IPS-20b (cell line): Measurements from ENCODE around the gene RAB4B.

Source experiments
- H3K27ac ChIP-seq: one replicate; pipeline ENCODE4 v1.5.1; 2013; ENCODE audit warnings: low read length
- H3K27me3 ChIP-seq: 2 replicates; pipeline ENCODE4 v1.6.1; 2013; ENCODE audit warnings: mild to moderate bottlenecking, low read length, inconsistent platforms; ENCODE audit not compliant: insufficient read depth
- H3K36me3 ChIP-seq: 2 replicates; pipeline ENCODE4 v1.6.1; 2013; ENCODE audit warnings: low read depth, mild to moderate bottlenecking, inconsistent platforms, low read length, moderate library complexity; ENCODE audit not compliant: insufficient read depth
- H3K4me1 ChIP-seq: 2 replicates; pipeline ENCODE4 v1.6.1; 2013; ENCODE audit warnings: mild to moderate bottlenecking, control low read depth, inconsistent platforms, low read length, moderate library complexity; ENCODE audit not compliant: insufficient read depth
- H3K4me3 ChIP-seq: 2 replicates; pipeline ENCODE4 v1.5.1; 2013; ENCODE audit warnings: mild to moderate bottlenecking, low read length, inconsistent platforms
- H3K9ac ChIP-seq: 2 replicates; pipeline ENCODE4 v1.6.1; 2013; ENCODE audit warnings: low read depth, mild to moderate bottlenecking, inconsistent platforms, low read length, moderate library complexity
- H3K9me3 ChIP-seq: 2 replicates; pipeline ENCODE4 v1.6.1; 2013; ENCODE audit warnings: mild to moderate bottlenecking, low read depth, low read length, inconsistent platforms; ENCODE audit not compliant: insufficient read depth

Gene RAB4B

GRCh38 chr19:40785526-40785925, 7.5 kb downstream of the RAB4B start:
- H3K4me3 ChIP-seq, result no peak overlapping the region
- no peaks in the 10 kb centered on the region for H3K36me3 ChIP-seq
- H3K9me3 ChIP-seq, result no peaks in the 10 kb centered on the region
- H3K27ac ChIP-seq, result no peak overlapping the region
- no peaks in the 10 kb centered on the region for H3K27me3 ChIP-seq
- H3K9ac ChIP-seq, result no peak overlapping the region
- H3K4me1 ChIP-seq, result no peaks in the 10 kb centered on the region

GRCh38 chr19:40786060-40787037, 8.3 kb downstream of the RAB4B start:
- no peak overlapping the region for H3K4me3 ChIP-seq
- H3K27me3 ChIP-seq, result no peaks in the 10 kb centered on the region
- no peaks in the 10 kb centered on the region for H3K36me3 ChIP-seq
- no peaks in the 10 kb centered on the region for H3K9me3 ChIP-seq
- H3K27ac ChIP-seq, result no peak overlapping the region
- no peaks in the 10 kb centered on the region for H3K4me1 ChIP-seq
- no peak overlapping the region for H3K9ac ChIP-seq

GRCh38 chr19:40791349-40791748, 13.3 kb downstream of the RAB4B start:
- H3K9me3 ChIP-seq, result no peaks in the 10 kb centered on the region
- H3K4me1 ChIP-seq, result no peaks in the 10 kb centered on the region
- no peaks in the 10 kb centered on the region for H3K27me3 ChIP-seq
- H3K4me3 ChIP-seq, result no peak overlapping the region
- H3K9ac ChIP-seq, result no peak overlapping the region
- H3K27ac ChIP-seq, result no peak overlapping the region
- H3K36me3 ChIP-seq, result no peaks in the 10 kb centered on the region

- H3K9ac ChIP-seq, result no peak overlapping the region; the same call in 1 of the 2 replicates
- no peaks in the 10 kb centered on the region for H3K36me3 ChIP-seq
- H3K4me3 ChIP-seq, result no peak overlapping the region
- H3K9me3 ChIP-seq, result no peaks in the 10 kb centered on the region
- no peak overlapping the region for H3K27ac ChIP-seq
- H3K4me1 ChIP-seq, result no peaks in the 10 kb centered on the region
- no peaks in the 10 kb centered on the region for H3K27me3 ChIP-seq
These were observed 13.9 kb downstream of the RAB4B start for GRCh38 chr19:40791996-40792395.

- peak overlapping the region; percentile 83; the same call in 1 of the 2 replicates for H3K9ac ChIP-seq
These were observed 19.3 kb downstream of the RAB4B start for GRCh38 chr19:40797166-40797962.

GRCh38 chr19:40797963-40798682, 20.1 kb downstream of the RAB4B start:
- Histone ChIP-seq H3K9me3 (no peaks in the 10 kb centered on the region), H3K4me3 (peak overlapping the region; percentile 75), H3K9ac (peak overlapping the region; percentile 83), H3K4me1 (peaks cover 14% of the 10 kb centered on the region), H3K27me3 (no peaks in the 10 kb centered on the region), H3K36me3 (peaks cover 27% of the 10 kb centered on the region), H3K27ac (peak overlapping the region; percentile 69)

More at GRCh38 chr19:40797166-40797962, 19.3 kb downstream of the RAB4B start:
- Histone ChIP-seq H3K27ac (peak overlapping the region; percentile 69), H3K4me1 (peaks cover 10% of the 10 kb centered on the region), H3K27me3 (no peaks in the 10 kb centered on the region), H3K36me3 (peaks cover 20% of the 10 kb centered on the region), H3K9me3 (no peaks in the 10 kb centered on the region), H3K4me3 (peak overlapping the region; percentile 75; the same call in 1 of the 2 replicates)

GRCh38 chr19:40798683-40799557, 20.9 kb downstream of the RAB4B start, which contains the start of gene EGLN2:
Gene EGLN2 (plus strand): TSS chr19:40799191. CDS start chr19:40800573, 1,382 bp downstream.
- Histone ChIP-seq H3K27ac (peak within 1 kb of the TSS; percentile 69), H3K36me3 (peaks cover 35% of the 10 kb centered on the region), H3K9ac (peak within 1 kb of the TSS; percentile 92), H3K9me3 (no peaks in the 10 kb centered on the region), H3K27me3 (no peaks in the 10 kb centered on the region), H3K4me3 (peak within 1 kb of the TSS; percentile 94), H3K4me1 (peaks cover 20% of the 10 kb centered on the region)

GRCh38 chr19:40799558-40800338, 21.7 kb downstream of the RAB4B start:
- peaks cover 21% of the 10 kb centered on the region for H3K4me1 ChIP-seq
- H3K36me3 ChIP-seq, result peaks cover 42% of the 10 kb centered on the region

GRCh38 chr19:40800339-40800996, 22.4 kb downstream of the RAB4B start:
- Histone ChIP-seq H3K27me3 (no peaks in the 10 kb centered on the region), H3K27ac (no peak overlapping the region), H3K4me1 (peaks cover 21% of the 10 kb centered on the region), H3K36me3 (peaks cover 50% of the 10 kb centered on the region), H3K9me3 (no peaks in the 10 kb centered on the region), H3K4me3 (peak overlapping the region; percentile 94), H3K9ac (peak overlapping the region; percentile 92; the same call in 1 of the 2 replicates)

More at GRCh38 chr19:40799558-40800338, 21.7 kb downstream of the RAB4B start:
- Histone ChIP-seq H3K4me3 (peak overlapping the region; percentile 94), H3K27ac (no peak overlapping the region), H3K9ac (peak overlapping the region; percentile 92; the same call in 1 of the 2 replicates), H3K9me3 (no peaks in the 10 kb centered on the region), H3K27me3 (no peaks in the 10 kb centered on the region)
